T-helper 1 cell treated with Interleukin-12 subunit alpha and Interleukin-12 subunit beta and Interleukin-4 antibody, amounts not matched to agents 30 ng/mL and 1 ng/mL, for 36 hours (primary cell): ENCODE data around the gene NPTX2. TPM values are rescaled to one million over a fixed set of nuclear protein-coding genes. Genes with fewer than 3 reads are reported as not detected.
"Not testable (repeated sequence)": the region's sequence is repeated elsewhere in the genome, so short reads cannot be mapped to it uniquely, and the experiment has no call there.

ENCODE experiments used
- intact Hi-C: fragments of 100-400 bp; cut with micrococcal nuclease; formaldehyde crosslinking; loops from one replicate; pipeline ENCODE4 v1.15.1; 2024
- total RNA-seq: library from RNA; stranded (reverse); gene quantifications from 2 replicates; pipeline ENCODE4 v1.2.3, GENCODE V29; 2022

Gene NPTX2, protein sequence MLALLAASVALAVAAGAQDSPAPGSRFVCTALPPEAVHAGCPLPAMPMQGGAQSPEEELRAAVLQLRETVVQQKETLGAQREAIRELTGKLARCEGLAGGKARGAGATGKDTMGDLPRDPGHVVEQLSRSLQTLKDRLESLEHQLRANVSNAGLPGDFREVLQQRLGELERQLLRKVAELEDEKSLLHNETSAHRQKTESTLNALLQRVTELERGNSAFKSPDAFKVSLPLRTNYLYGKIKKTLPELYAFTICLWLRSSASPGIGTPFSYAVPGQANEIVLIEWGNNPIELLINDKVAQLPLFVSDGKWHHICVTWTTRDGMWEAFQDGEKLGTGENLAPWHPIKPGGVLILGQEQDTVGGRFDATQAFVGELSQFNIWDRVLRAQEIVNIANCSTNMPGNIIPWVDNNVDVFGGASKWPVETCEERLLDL
- total RNA-seq = not detected in 2 replicates

GRCh38 chr7:98617051-98617959 is at the start of gene NPTX2:
Gene NPTX2 (plus strand): TSS chr7:98617285. CDS start chr7:98617462, 177 bp downstream.
- intact Hi-C loops = no loop called here

DNA sequence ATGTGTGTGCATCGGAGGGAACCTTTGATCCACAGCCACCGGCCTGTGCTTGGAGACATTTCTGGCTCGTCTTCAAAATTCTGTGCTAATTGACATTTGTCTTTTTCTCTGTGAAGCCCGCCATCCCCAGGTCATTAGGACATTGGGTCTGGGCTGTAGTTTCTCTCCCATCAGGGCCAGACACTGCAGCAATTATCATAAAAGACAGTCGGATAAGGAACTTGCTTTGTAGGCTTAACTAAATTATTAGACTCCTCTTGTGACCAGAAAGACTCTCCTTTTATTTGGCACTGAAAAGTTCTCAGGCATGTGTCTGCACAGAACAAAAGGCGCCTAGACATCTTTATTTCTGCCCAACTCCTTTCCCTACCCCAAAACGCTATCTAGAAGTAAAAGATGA is 49.1 kb upstream of the NPTX2 start:
- intact Hi-C loops = no loop called here

DNA sequence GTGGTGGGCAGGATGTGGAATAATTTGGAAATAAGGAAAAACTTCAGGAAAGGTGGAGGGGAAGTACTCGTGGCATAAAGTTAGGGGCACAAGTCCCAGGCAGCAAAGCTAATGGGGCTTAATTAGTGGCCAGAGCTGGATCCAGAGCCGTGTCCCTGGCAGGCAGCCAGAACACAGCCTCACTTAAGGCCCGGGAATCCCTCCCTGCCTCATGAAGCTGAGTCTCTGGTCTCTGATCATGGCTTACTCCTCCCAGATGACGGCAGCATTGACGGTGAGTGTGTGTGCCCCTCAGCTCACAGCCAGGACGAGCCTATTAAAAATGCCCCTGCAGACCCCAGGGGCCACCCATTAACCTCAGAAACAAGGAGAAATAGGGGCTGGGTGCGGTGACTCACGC is 48.2 kb upstream of the NPTX2 start:
- intact Hi-C loops = no loop called here

- intact Hi-C loops = no loop called here
Observed at GRCh38 chr7:98569691-98570337, 47.3 kb upstream of the NPTX2 start.

- intact Hi-C loops = no loop called here
Observed at GRCh38 chr7:98571006-98571405, 46.1 kb upstream of the NPTX2 start.

GRCh38 chr7:98571986-98572385 is 45.1 kb upstream of the NPTX2 start:
- intact Hi-C loops = no loop called here

- intact Hi-C loops = not testable (repeated sequence)
Observed at GRCh38 chr7:98572716-98573115, 44.4 kb upstream of the NPTX2 start.

GRCh38 chr7:98573816-98574215 is 43.3 kb upstream of the NPTX2 start:
- intact Hi-C loops = no loop called here

- intact Hi-C loops = no loop called here
Observed at GRCh38 chr7:98575878-98576277, 41.2 kb upstream of the NPTX2 start.

- intact Hi-C loops = no loop called here
Observed at GRCh38 chr7:98584830-98585229, 32.3 kb upstream of the NPTX2 start.

DNA sequence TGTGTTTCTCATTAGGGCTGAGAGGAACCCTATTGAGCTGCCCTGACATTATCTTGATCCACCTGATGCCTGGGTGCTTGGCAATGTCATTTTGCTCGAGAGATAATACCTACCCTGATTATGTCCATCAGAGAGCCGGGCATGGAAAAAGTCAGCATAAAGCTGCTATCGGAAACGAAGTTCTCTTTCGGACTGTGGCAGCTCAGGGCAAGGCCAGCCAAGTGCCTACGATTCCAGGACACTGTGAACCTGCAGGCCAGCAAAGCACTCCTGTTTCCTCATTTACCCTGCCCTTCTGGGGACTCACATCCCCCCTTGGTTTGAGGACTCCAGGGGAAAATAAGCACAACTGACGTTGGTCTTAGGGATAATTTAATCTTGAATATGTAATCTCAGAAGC is 25.2 kb upstream of the NPTX2 start:
- intact Hi-C loops = no loop called here

GRCh38 chr7:98594348-98594747 is 22.7 kb upstream of the NPTX2 start:
- intact Hi-C loops = no loop called here

- intact Hi-C loops = no loop called here
Observed at GRCh38 chr7:98594787-98595186, 22.3 kb upstream of the NPTX2 start.

DNA sequence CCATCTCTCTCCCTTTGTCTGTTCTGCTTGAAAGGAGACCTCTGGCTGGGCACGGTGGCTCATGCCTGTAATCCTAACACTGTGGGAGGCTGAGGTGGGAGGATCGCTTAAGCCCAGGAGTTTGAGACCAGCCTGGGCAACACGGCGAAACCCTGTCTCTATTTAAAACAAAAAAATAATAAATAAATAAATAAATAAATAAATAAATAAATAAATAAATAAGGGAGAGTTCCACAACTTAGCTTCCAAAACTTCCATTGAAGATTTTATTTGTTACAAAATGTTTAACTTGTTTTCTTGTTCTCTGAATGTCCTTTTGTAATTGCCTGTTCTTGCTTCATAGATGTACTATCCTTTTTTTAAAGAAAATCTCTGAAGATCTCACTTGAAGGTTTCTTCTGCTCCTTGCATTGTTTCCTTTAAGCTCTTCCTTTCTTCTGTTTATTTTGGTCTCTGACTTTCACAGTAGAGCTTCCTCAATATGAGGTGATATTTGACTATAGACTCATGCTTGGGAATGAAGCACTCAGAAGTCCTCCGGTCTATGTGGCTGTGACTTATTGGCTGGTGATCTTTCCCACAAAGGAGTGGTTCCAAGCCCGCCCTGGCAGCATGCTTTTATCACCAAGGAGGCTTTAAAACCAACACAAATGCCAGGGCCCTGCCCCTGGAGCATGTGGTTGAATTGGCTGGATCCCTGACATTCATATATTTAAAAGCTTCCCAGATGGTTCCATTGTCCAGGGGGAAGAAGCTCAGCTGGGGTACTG is 18.1 kb upstream of the NPTX2 start:
- intact Hi-C loops = no loop called here

DNA sequence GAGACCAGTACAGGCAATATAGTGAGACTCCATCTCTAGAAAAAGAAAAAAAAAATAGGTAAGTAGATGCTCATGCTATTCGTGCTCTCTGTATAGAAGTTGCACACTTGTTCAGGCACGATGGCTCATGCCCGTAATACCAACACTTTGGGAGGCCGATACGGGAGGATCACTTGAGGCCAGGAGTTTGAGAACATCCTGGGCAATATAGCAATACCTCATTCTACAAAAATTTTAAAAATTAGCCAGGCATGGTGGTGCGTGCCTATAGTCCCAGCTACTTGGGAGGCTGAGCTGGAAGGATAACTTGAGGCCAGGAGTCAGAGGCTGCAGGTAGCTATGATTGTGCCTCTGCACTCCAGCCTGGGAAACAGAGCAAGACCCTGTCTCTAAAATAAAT is 17.2 kb upstream of the NPTX2 start:
- intact Hi-C loops = no loop called here

DNA sequence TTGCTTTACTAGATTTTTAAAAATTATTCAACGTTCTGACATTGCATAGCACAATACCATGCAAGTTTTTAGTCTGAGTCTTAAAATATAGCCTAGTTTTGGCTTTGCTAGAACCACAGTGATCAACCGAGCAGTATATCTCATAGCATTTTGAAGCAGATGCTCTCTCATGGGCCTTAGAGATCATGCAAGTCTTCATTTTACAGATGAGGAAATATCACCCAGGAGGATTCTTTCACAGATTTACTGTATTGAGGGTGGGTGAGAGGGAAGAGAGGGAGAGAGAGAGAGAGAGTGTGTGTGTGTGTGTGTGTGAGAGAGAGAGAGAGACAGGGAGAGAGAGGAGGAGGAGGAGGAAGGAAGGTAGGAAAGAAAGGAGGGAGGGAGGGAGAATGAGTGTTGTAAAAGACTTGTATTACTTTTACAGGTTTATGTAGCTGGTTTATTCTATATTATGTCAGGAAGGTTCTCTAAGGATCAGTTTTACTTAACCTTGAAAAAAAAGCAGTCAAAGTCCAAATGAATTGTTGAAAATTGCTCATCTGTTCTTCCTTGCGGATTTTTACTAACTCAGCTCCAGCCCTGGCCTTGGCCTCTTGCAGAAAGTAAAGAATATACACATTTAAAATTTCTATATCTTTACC is 14.2 kb upstream of the NPTX2 start:
- intact Hi-C loops = no loop called here

DNA sequence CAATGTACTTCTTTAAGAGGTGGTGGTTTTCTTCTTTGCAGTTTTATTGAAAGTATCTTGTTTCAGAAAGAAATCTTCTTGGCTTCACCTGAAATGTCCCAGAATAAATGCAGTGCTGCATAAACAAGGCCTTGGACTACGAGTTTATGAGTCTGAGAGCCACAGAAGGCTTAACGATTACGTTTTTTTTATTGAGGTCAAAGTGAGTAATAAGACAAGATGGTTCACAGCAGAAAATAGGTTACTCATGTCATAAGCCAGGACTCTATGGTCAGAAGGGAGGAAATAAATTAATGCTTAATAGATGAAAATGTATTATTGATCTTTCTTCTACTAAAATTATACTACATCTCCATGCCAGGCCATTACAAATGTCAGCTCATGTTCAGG is 13.7 kb upstream of the NPTX2 start:
- intact Hi-C loops = no loop called here

GRCh38 chr7:98613601-98614425 is 3.3 kb upstream of the NPTX2 start:
- intact Hi-C loops = no loop called here

DNA sequence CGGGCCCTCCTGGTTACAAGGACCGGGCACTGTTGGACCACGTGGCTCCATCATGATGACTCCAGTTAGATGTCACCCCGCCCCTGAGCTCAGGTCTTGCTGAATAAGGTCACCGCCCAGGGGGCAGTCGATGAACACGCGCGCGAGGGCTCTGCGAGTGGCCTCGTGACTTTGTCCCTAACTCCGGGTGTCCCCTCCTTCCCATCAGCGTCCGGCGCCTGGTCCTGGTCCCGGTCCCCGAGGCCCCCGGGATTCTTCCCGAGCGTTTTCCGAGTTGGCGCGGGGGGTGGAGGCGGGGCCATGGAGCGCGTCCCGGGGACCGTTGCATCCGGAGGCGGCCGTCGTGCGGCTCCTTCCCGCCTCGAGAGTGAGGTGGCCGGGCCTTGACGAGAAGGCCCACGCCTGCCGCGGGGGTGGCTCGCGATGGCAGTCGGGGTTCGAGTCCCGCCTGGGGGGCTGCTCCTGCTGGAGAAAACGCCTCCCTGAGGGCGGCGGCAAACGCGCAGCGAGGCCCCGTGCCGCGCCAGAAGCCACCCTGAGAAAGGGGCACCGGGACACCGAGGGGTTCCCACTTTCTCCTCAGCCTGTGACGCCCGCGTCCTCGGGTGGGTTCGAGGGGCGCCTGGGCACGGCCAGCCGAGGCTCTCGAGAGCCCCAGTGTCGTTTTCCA is 569 bp upstream of the NPTX2 start:
- intact Hi-C loops = no loop called here
